ENCODE results near the gene PARD3B. TPM values are rescaled to one million over a fixed set of nuclear protein-coding genes. Genes with fewer than 3 reads are reported as not detected.

PARD3B gene
- total RNA-seq, 1 donor from 2014 or later: 18.4 TPM

- H3K9me3 Mint-ChIP-seq: no peaks in the 10 kb centered on the region
- no peaks in the 10 kb centered on the region for H3K27me3 Mint-ChIP-seq (ENCODE audit: low read depth)
- TF ChIP-seq, protein P1, sequence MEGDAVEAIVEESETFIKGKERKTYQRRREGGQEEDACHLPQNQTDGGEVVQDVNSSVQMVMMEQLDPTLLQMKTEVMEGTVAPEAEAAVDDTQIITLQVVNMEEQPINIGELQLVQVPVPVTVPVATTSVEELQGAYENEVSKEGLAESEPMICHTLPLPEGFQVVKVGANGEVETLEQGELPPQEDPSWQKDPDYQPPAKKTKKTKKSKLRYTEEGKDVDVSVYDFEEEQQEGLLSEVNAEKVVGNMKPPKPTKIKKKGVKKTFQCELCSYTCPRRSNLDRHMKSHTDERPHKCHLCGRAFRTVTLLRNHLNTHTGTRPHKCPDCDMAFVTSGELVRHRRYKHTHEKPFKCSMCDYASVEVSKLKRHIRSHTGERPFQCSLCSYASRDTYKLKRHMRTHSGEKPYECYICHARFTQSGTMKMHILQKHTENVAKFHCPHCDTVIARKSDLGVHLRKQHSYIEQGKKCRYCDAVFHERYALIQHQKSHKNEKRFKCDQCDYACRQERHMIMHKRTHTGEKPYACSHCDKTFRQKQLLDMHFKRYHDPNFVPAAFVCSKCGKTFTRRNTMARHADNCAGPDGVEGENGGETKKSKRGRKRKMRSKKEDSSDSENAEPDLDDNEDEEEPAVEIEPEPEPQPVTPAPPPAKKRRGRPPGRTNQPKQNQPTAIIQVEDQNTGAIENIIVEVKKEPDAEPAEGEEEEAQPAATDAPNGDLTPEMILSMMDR (conservative IDR thresholded peaks at IDR 0.05): no peak
- no peaks in the 10 kb centered on the region for H3K4me1 Mint-ChIP-seq
- H3K27ac Mint-ChIP-seq (ENCODE audit: unreplicated experiment): no peak overlapping the region
- peaks cover 5% of the 10 kb centered on the region for H3K36me3 Mint-ChIP-seq (ENCODE audit: low read depth)
- H3K4me3 Mint-ChIP-seq: no peak overlapping the region
- DNase-seq (ENCODE audit: low read depth, low spot score): no peak
Observed at GRCh38 chr2:205177546-205177945, 632.3 kb downstream of the PARD3B start.

- no peak for DNase-seq (ENCODE audit: low read depth, low spot score)
- TF ChIP-seq, protein P1 (conservative IDR thresholded peaks at IDR 0.05): no peak
- H3K27me3 Mint-ChIP-seq (ENCODE audit: low read depth): no peaks in the 10 kb centered on the region
- H3K36me3 Mint-ChIP-seq (ENCODE audit: low read depth): no peaks in the 10 kb centered on the region
- H3K9me3 Mint-ChIP-seq: peaks cover 3% of the 10 kb centered on the region
- H3K4me1 Mint-ChIP-seq: no peaks in the 10 kb centered on the region
- no peak overlapping the region for H3K4me3 Mint-ChIP-seq
- H3K27ac Mint-ChIP-seq (ENCODE audit: unreplicated experiment): no peak overlapping the region
Observed at GRCh38 chr2:205180730-205181129, 635.5 kb downstream of the PARD3B start.

- no peaks in the 10 kb centered on the region for H3K4me1 Mint-ChIP-seq
- TF ChIP-seq, protein P1 (conservative IDR thresholded peaks at IDR 0.05): no peak
- H3K27me3 Mint-ChIP-seq (ENCODE audit: low read depth): no peaks in the 10 kb centered on the region
- H3K27ac Mint-ChIP-seq (ENCODE audit: unreplicated experiment): no peak overlapping the region
- peaks cover 2% of the 10 kb centered on the region for H3K9me3 Mint-ChIP-seq
- no peak for DNase-seq (ENCODE audit: low read depth, low spot score)
- no peak overlapping the region for H3K4me3 Mint-ChIP-seq
- H3K36me3 Mint-ChIP-seq (ENCODE audit: low read depth): no peaks in the 10 kb centered on the region
Observed at GRCh38 chr2:205187731-205188130, 642.5 kb downstream of the PARD3B start.

DNA sequence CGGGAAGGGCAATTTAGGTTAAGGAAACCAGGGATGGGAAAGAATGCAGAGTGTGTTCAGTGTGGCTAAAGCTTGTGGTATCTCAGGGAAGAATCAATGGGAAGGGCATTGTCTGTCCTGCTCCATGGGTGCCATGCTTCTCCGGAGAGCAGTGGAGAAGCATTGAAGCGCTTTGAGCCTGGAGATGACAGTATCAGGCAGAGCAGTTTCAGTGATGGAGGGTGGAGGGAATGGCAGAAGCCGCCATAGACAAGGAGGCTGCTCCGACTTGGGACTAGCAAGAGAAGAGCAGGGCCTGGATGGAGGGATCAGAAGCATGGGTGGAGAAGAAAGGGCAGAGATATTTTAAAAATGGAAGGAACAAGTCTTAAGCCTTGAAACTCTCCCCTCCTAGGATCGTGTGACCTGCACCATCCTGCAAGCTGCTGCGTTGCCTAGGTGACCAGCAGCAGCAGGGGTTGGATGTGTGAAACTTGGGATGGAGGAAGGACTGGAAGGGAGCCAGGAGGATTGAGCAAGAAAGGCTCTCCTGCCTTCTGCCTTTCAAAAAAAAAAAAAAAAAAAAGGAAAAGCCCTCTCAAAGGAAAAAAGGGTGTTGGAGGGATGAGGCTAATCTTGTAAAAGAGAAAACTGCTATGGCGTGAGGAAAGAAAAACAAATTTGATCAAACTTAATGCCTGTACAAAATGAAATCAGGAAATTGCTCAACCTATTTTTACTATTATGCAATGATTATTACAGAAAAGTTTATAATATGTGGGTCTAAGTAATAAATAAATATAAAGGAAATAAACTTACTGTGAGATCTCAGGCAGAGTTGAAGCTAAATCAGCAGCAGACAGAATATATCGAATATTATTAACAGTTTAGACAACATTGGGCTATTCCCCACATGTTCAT, 643.2 kb downstream of the PARD3B start:
- Mint-ChIP-seq H3K4me1 (no peaks in the 10 kb centered on the region), H3K4me3 (no peak overlapping the region), H3K27ac (ENCODE audit: unreplicated experiment) (no peak overlapping the region), H3K27me3 (ENCODE audit: low read depth) (no peaks in the 10 kb centered on the region), H3K36me3 (ENCODE audit: low read depth) (no peaks in the 10 kb centered on the region), H3K9me3 (no peaks in the 10 kb centered on the region)
- TF ChIP-seq, protein P1 (conservative IDR thresholded peaks at IDR 0.05): no peak
- no peak for DNase-seq (ENCODE audit: low read depth, low spot score)

- no peaks in the 10 kb centered on the region for H3K9me3 Mint-ChIP-seq
- H3K4me3 Mint-ChIP-seq: no peak overlapping the region
- no peaks in the 10 kb centered on the region for H3K36me3 Mint-ChIP-seq (ENCODE audit: low read depth)
Observed at GRCh38 chr2:205189301-205189700, 644.0 kb downstream of the PARD3B start.

More at GRCh38 chr2:205189301-205189700, 644.0 kb downstream of the PARD3B start:
- no peak for DNase-seq (ENCODE audit: low read depth, low spot score)
- H3K27ac Mint-ChIP-seq (ENCODE audit: unreplicated experiment): no peak overlapping the region
- H3K4me1 Mint-ChIP-seq: no peaks in the 10 kb centered on the region
- H3K27me3 Mint-ChIP-seq (ENCODE audit: low read depth): no peaks in the 10 kb centered on the region
- TF ChIP-seq, protein P1 (conservative IDR thresholded peaks at IDR 0.05): no peak

Measured in neural crest cell (in vitro differentiated cells).